Measurements from ENCODE around the gene ARHGAP32. TPM values are rescaled to one million over a fixed set of nuclear protein-coding genes. Genes with fewer than 3 reads are reported as not detected.

Gene ARHGAP32
- total and polyA plus RNA-seq, 2 experiments from 2014 or later = 1.2 to 5.5 TPM

GRCh38 chr11:128934351-128934750 is 257.8 kb downstream of the ARHGAP32 start:
- H3K4me3 ChIP-seq = no peak overlapping the region

GRCh38 chr11:128933481-128934178 is 258.5 kb downstream of the ARHGAP32 start:
- H3K4me3 ChIP-seq = no peak overlapping the region
- H3K4me1 ChIP-seq (ENCODE audit: insufficient read depth) = no peaks in the 10 kb centered on the region
- no peaks in the 10 kb centered on the region for H3K9me2 ChIP-seq (ENCODE audit: insufficient read depth)
- H3K9me3 ChIP-seq (ENCODE audit: low read depth) = no peaks in the 10 kb centered on the region
- no peaks in the 10 kb centered on the region for H3F3A ChIP-seq (ENCODE audit: insufficient read depth)
- no peaks in the 10 kb centered on the region for H3K36me3 ChIP-seq (ENCODE audit: low read depth)
- no peak overlapping the region for H3K27ac ChIP-seq
- no peaks in the 10 kb centered on the region for H4K20me1 ChIP-seq (ENCODE audit: insufficient read depth)
- in situ Hi-C loops (cut with MboI) = no loop called here
- peaks cover 7% of the 10 kb centered on the region; the same call in 1 of the 2 replicates for H3K27me3 ChIP-seq (replicated peaks; ENCODE audit: insufficient read depth)
- DNase-seq = no peak
- no peak overlapping the region for H3K4me2 ChIP-seq (ENCODE audit: unreplicated experiment)
- no peak overlapping the region for H3K9ac ChIP-seq
- H2AFZ ChIP-seq = no peak overlapping the region
- no peak for TF ChIP-seq EZH2phosphoT487 (IDR thresholded peaks at IDR 0.05; ENCODE audit: insufficient read depth, low read depth)
- no peak for TF ChIP-seq EZH2 (IDR thresholded peaks at IDR 0.05; ENCODE audit: insufficient read depth, poor library complexity, severe bottlenecking)
- H3K79me2 ChIP-seq (ENCODE audit: insufficient read depth) = no peaks in the 10 kb centered on the region
- 63 to 64% methylated on average over 7 of the region's 7 CpGs for WGBS, 2 experiments (ENCODE audit: low coverage in 1 of 2, low lambda C conversion rate in 2 of 2, missing lambda C conversion rate in 2 of 2)

More at GRCh38 chr11:128934351-128934750, 257.8 kb downstream of the ARHGAP32 start:
- Histone ChIP-seq H3K4me2 (ENCODE audit: unreplicated experiment) (no peak overlapping the region), H3F3A (ENCODE audit: insufficient read depth) (no peaks in the 10 kb centered on the region), H3K4me1 (ENCODE audit: insufficient read depth) (no peaks in the 10 kb centered on the region), H3K27ac (no peak overlapping the region), H3K27me3 (replicated peaks; ENCODE audit: insufficient read depth) (peaks cover 11% of the 10 kb centered on the region; the same call in 1 of the 2 replicates), H3K79me2 (ENCODE audit: insufficient read depth) (no peaks in the 10 kb centered on the region), H2AFZ (no peak overlapping the region), H3K9ac (no peak overlapping the region), H3K36me3 (ENCODE audit: low read depth) (no peaks in the 10 kb centered on the region), H3K9me3 (ENCODE audit: low read depth) (no peaks in the 10 kb centered on the region), H4K20me1 (ENCODE audit: insufficient read depth) (no peaks in the 10 kb centered on the region), H3K9me2 (ENCODE audit: insufficient read depth) (no peaks in the 10 kb centered on the region)
- no peak for DNase-seq
- WGBS, 2 experiments (ENCODE audit: low coverage in 1 of 2, low lambda C conversion rate in 2 of 2, missing lambda C conversion rate in 2 of 2) = 72 to 74% methylated on average over 7 of the region's 7 CpGs
- in situ Hi-C loops (cut with MboI) = no loop called here
- no peak for TF ChIP-seq EZH2 (IDR thresholded peaks at IDR 0.05; ENCODE audit: insufficient read depth, poor library complexity, severe bottlenecking)
- no peak for TF ChIP-seq EZH2phosphoT487 (IDR thresholded peaks at IDR 0.05; ENCODE audit: insufficient read depth, low read depth)

- H3K27ac ChIP-seq = no peak overlapping the region
- no peak overlapping the region for H2AFZ ChIP-seq
- no peaks in the 10 kb centered on the region for H4K20me1 ChIP-seq (ENCODE audit: insufficient read depth)
- H3K4me3 ChIP-seq = no peak overlapping the region
- H3K9ac ChIP-seq = no peak overlapping the region
- no peaks in the 10 kb centered on the region for H3K79me2 ChIP-seq (ENCODE audit: insufficient read depth)
- H3K9me3 ChIP-seq (ENCODE audit: low read depth) = no peaks in the 10 kb centered on the region
- H3F3A ChIP-seq (ENCODE audit: insufficient read depth) = no peaks in the 10 kb centered on the region
- no peak overlapping the region for H3K4me2 ChIP-seq (ENCODE audit: unreplicated experiment)
- H3K4me1 ChIP-seq (ENCODE audit: insufficient read depth) = no peaks in the 10 kb centered on the region
- 74 to 78% methylated on average over 6 of the region's 6 CpGs for whole genome bisulfite sequencing, 2 experiments (ENCODE audit: low coverage in 1 of 2, low lambda C conversion rate in 2 of 2, missing lambda C conversion rate in 2 of 2)
- DNase-seq = no peak
- H3K9me2 ChIP-seq (ENCODE audit: insufficient read depth) = no peaks in the 10 kb centered on the region
- H3K27me3 ChIP-seq (replicated peaks; ENCODE audit: insufficient read depth) = peaks cover 13% of the 10 kb centered on the region
- TF ChIP-seq EZH2 (IDR thresholded peaks at IDR 0.05; ENCODE audit: insufficient read depth, poor library complexity, severe bottlenecking) (no peak), EZH2phosphoT487 (IDR thresholded peaks at IDR 0.05; ENCODE audit: insufficient read depth, low read depth) (no peak)
- H3K36me3 ChIP-seq (ENCODE audit: low read depth) = no peaks in the 10 kb centered on the region
- in situ Hi-C loops (cut with MboI) = no loop called here
These were observed 260.5 kb downstream of the ARHGAP32 start for GRCh38 chr11:128931668-128932067.

GRCh38 chr11:128931066-128931465 is 261.1 kb downstream of the ARHGAP32 start:
- no peak for DNase-seq
- Histone ChIP-seq H3K4me1 (ENCODE audit: insufficient read depth) (no peaks in the 10 kb centered on the region), H3F3A (ENCODE audit: insufficient read depth) (no peaks in the 10 kb centered on the region), H3K9me3 (ENCODE audit: low read depth) (no peaks in the 10 kb centered on the region), H3K36me3 (ENCODE audit: low read depth) (no peaks in the 10 kb centered on the region), H4K20me1 (ENCODE audit: insufficient read depth) (no peaks in the 10 kb centered on the region), H3K4me3 (no peak overlapping the region), H3K27me3 (replicated peaks; ENCODE audit: insufficient read depth) (peaks cover 18% of the 10 kb centered on the region), H2AFZ (no peak overlapping the region), H3K9me2 (ENCODE audit: insufficient read depth) (no peaks in the 10 kb centered on the region), H3K4me2 (ENCODE audit: unreplicated experiment) (no peak overlapping the region), H3K9ac (no peak overlapping the region), H3K79me2 (ENCODE audit: insufficient read depth) (no peaks in the 10 kb centered on the region), H3K27ac (no peak overlapping the region)
- no peak for TF ChIP-seq EZH2phosphoT487 (IDR thresholded peaks at IDR 0.05; ENCODE audit: insufficient read depth, low read depth)
- TF ChIP-seq EZH2 (IDR thresholded peaks at IDR 0.05; ENCODE audit: insufficient read depth, poor library complexity, severe bottlenecking) = no peak
- 61 to 64% methylated on average over 3 of the region's 3 CpGs for WGBS, 2 experiments (ENCODE audit: low coverage in 1 of 2, low lambda C conversion rate in 2 of 2, missing lambda C conversion rate in 2 of 2)
- in situ Hi-C loops (cut with MboI) = no loop called here
